Renal pelvis (tissue), 4 donors: ENCODE results near the gene TMC1. TPM values are rescaled to one million over a fixed set of nuclear protein-coding genes. Genes with fewer than 3 reads are reported as not detected.
A peak's percentile ranks its signal among the peaks of the same experiment; 100 is the strongest.
"Not testable (repeated sequence)": the region's sequence is repeated elsewhere in the genome, so short reads cannot be mapped to it uniquely, and the experiment has no call there.

Experiments used
- DNase-seq: peaks from one replicate; pipeline ENCODE4 v3.0.0-alpha.2; 2013
- polyA plus RNA-seq, 3 donors: library from polyadenylated mRNA; unstranded; fragments of 120-200 nt; gene quantifications; one replicate each; pipeline ENCODE4 v1.2.1, GENCODE V29; 2013; ENCODE audit not compliant: insufficient read length in 3 of 3

Gene TMC1
- polyA plus RNA-seq, 3 donors: 0.99 to 1.3 (median 1.2) TPM

DNA sequence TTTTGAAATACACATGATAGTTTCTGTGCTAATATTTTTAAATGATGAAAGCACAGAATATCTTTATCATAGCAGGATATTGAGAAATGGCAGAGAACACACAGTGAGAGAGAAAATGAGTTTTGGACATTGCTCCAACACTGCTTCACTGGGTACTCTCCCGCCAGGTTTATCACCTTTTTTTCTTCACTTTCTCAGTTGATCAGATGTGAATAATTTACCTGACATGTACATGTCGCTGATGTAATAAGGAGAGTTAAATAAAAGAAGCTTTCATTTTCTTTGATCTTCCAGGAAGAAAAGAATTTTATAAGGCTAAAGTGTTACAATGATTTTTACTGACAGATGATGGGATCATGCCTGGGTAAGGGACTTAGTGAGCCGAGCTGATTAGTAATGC is 297.0 kb downstream of the TMC1 start:
- no peak for DNase-seq

DNA sequence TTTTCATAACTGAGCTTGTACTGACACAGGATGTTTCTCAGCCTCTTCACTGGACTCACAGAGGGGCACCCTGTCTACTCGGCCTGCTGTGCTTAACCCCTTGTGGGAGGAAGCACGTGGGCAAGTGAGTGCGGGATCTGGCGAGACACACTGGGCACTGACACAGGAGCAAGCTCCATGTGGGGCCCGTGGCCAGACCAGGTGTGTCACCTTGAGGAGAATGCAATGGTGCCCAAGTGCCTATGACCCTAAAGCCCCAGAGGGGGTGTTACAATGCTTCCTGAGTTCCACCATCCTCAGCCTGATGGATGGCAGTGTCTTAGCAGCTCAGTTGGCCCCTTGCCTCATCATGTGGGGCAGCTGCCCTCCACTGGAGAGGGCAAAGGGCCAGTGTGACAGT is 302.6 kb downstream of the TMC1 start:
- no peak for DNase-seq

DNA sequence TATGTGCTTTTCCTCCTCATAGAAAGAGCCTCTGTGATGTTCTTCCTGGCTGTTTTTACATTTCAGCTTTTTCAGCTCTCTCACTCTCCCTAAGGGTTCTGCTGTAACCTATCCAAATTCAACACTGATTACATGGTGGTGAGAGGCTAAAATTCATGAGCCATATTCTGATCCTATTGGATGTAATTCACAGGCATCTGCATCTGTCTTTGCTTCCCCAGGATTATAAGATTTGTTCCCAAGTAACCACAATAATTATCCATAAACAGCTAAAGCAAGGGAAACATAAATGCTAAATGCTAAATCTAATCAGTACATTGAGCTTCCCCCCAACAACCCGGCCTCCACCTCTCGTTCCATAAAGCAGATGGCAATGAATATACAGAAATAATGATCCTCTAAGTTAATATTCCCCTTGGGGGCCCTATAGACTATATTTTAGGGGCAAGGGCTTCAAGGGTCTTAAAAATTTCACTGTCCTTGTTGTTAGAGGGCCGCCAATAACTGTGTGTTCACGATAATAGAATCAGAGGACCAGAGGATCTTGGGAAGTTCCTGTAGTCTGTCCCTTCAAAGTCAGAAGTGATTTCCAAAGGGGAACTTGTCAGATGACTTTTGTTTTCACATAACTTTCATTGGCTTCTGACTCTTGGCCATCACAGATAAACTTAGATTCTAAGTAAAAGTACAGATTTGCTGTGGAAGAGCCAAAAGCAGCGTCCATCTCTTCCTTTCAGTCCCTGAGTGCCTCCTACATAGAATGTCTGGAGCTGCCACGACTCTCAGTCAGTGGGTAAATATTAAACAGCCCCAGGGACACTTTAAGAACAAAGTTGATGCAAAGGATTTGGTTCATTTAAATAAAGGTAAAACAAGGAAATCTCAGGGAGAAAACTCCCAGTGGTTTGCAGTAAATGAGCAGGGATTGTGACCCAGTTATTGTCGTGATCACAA is 305.9 kb downstream of the TMC1 start:
- no peak for DNase-seq

DNA sequence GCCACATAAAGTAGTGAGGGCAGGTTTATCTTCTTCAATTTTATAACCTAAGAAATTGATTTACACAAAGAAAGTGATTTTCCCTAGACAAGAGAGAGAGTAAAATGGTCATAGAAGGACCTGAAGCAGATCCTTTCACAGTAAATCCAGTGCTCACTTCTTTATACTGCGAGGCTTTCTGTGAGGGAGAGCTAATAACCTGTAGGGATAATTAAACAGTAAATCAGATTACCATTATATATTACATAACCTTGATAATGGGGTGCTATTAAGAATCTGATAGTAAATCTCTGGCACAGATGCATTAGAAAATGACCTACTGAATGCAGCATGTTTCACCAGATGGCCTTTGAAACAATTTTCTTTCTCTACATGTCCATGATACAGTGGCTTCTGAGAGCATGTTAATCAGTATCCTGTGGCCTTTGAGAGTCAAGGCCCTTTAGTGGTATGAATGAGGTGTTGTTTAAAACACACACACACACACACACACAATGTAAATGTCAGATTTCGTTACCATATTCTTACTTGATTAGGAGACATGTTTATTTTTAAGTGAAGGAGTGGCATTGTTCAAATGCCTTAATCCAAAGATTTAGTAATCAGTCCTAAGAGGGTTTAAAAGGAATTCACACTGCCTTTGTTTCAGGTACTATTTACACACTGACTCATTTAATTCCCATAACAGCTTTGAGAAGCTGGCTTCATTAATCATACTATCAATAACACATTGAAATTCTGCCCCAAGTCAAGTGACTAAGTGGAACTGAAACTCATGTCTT is 306.7 kb downstream of the TMC1 start:
- no peak for DNase-seq

DNA sequence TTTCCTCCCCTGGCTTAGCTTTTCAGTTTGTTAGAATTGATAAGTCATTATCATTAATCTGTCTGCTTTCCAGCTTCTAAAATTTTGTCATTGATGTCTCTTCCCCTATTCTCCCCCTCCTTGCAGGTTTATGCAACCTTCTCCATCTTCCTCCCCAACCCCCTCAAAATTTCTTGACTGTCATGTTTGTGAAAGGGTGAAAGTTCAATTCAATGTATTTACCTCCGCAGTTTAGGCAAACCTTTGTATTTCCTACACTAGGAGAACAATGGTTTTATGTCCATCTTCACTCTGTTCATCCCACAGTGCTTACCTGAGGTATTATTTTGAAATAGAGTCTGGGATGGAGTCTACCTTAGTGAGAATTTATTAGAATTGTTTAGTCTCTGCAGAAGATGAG is 313.6 kb downstream of the TMC1 start:
- DNase-seq: no peak

DNA sequence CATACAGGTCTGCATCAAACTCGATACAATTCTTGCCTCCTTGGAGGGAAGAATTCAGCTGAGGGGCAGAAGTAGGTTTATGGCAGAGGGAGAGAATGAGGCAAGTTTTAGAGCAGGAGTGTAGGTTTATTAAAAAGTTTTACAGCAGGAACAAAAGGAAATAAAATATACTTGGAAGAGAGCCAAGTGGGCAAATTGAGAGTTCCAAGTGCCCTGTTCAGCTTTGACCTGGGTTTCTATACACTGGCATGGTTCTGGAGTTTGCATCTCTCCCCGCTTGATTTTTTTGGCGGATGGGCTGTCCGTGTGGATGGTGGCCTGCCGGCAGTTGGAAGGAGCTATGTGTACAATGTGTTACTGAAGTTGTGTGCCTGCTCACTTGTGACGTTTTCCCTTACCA is 315.4 kb downstream of the TMC1 start:
- no peak for DNase-seq

DNA sequence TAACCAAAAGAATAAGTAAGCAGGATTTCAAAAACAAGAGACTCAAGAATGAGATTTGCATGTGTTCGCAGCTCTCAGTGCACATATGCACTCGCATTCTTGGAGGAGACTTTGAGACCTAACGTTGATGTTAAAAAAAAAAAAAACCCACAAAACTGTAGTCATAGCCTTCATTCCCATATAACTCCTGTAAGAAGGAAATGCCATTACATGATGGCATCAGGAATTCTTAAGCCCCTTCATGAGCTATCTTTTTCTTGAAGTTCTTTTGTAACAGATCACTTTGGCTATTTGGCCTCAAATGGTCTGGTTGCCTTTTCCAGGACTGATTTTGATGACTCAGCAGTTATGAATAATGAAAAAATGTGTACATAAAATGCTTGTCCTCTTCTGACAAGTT is 317.7 kb downstream of the TMC1 start:
- no peak for DNase-seq

DNA sequence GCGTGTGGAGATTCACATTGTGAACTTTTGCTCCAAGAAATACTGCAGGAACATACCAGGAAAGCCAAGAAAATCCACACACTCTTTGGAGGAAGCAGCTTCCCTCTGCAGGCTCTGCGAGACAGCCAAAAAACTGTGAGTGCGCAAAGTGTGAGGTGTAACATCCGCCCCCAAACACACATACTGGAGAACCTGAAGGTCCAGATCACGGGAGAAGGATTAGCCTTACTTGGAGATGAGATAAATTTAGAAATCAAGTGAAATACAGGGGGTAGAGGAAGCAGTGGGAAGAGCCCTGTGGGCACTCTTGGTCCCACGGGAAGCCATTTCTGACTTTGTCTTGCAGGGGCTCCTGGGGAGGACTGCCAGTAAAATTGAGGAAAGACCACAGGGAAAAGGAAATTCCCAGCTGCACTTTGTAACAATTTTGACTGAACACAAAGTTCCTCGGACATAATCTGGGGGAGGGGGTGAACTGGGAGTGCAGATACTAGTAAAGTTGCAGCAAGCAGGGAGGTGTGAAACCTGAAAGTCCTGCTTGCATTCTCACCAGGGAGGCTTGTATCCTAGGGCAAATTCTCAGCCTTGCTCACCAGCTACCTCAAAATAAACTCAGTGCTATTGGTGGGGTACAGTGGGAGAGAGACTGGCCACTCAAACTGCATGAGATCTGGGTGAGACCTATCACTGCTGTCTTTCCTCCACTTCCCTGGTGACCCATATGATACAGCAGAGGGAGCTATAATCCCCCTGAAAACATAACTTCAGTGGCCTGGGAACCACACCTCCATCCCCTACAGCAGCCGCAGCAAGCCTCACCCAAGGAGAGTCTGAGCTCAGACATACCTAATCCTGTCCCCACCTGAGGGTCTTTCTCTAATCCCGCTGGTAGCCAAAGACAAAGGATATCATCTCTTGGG is 322.4 kb downstream of the TMC1 start:
- DNase-seq: no peak

DNA sequence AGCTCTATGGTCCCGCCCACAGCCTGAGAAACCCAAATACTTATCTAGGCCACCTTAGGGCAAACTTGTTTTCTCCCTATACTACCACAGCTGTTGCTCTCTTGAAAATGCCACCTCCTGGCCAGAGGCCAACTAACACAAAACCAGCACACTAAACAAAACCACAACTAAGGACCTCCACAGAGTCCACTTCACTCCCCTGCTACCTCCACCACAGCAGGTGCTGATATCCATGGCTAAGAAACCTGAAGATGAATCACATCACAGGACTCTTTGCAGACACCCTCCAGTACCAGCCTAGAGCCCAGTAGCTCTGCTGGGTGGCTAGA is 323.0 kb downstream of the TMC1 start:
- no peak for DNase-seq

DNA sequence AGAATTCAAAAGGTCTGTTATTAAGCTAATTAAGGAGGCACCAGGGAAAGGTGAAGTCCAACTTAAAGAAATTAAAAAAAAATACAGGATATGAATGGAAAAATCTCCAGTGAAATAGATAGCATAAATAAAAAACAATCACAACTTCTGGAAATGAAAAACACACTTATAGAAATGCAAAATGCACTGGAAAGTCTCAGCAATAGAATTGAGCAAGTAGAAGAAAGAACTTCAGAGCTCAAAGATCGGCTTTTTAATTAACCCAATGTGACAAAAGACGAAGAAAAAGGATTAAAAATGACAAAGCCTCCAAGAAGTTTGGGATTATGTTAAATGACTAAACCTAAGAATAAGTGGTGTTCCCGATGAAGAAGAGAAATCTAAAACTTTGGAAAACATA is 323.6 kb downstream of the TMC1 start:
- DNase-seq: not testable (repeated sequence)

DNA sequence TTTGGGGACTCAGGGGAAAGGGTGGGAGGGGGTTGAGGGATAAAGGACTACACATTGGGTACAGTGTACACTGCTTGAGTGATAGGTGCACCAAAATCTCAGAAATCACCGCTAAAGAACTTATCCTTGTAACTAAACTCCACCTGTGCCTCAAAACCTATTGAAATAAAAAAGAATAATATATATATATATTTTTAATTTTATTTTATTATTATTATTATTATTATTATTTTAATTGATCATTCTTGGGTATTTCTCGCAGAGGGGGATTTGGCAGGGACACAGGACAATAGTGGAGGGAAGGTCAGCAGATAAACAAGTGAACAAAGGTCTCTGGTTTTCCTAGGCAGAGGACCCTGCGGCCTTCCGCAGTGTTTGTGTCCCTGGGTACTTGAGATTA is 328.8 kb downstream of the TMC1 start:
- not testable (repeated sequence) for DNase-seq

DNA sequence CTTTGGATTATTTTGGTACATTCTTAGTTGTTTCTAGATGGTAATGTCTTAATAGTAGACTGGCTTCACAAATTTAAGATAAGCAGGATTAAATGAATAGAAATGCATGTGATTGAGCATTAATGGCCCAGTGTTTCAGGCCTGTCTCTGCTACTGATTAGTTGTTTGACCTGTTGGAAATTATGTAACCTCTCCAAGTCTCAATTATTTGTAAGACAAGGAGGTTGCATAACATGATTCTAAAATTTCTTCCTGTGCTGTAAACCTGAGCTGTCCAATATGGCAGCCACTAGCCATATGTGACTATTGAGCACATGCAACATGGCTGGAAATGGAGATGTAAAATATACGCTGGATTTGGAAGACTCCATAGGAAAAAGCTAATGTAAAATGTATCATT is 333.9 kb downstream of the TMC1 start:
- no peak for DNase-seq

DNA sequence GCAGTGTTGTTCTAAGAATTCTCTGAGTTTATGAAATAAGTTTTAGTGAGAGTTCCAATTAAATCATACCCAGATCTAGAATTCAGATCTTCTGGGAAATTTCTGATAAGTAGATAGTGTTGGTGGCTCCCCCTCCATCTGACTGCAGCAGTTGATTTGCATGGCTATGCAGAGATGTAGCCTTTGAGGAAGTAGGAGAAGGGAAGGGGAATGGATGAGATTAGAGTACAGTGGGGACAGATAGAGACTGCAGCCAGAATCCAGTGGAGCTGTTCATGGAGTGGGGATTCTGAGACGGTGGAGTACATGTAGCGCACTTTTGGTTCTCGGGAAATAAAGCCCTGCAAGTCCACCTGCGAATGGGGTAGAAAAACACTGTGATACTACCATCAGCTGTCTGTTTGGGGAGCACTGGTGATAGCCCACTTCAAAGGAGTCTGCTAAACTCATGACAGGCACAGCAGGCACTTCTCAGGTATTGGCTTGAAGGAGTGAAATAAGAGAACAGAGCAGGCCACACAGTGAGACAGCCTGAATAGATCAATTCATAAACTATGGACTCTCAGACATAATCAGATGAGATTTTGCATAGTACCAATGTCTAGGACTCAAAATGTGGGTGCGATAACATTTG is 334.6 kb downstream of the TMC1 start:
- no peak for DNase-seq

DNA sequence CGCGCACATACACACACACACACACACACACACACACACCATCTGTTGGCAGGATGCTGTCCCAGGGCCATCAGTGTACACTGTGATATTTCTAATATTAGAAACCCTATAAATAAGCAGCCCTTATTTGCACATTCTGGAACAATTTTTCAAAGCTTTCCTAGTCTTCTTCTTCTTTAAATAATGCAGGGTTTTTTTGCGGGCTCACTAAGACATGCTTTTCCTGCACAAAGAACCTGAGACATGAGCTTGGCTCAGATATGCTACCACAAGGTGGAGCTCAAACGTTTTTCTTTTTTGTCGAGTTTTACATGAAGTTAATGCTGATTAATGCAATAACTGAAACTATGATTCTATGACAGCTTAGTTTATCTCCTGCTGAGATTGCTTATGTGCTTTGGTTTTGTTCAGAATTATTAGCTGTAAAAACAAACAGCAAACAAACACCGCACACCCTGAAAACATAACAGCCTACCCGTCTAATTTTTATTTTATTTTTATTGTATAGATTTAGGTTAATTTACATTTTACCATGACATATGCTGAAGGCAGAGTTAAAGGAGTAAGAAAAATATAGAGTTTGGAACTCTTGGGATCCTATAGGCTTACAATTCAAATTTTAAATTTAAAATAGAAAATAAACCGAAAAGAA is 335.7 kb downstream of the TMC1 start:
- DNase-seq: peak; percentile 61

DNA sequence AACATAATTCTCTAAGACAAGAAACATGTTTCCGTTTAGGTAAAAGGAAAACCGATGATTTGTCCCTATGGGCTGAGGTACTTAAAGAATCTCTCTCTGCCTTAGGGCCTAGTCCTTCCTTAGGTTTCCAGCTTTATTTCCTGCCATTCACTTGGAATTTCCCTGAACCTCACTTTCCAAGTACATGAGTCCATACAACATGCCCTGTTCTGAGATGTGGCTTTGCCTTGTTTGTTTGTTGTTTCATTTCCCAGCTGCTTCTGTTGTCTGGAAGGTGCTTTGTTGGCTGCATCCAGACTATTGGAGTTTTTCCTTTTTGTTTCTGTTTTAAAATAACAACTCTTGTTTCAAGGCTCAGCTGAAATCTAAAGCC is 336.2 kb downstream of the TMC1 start:
- DNase-seq: no peak

DNA sequence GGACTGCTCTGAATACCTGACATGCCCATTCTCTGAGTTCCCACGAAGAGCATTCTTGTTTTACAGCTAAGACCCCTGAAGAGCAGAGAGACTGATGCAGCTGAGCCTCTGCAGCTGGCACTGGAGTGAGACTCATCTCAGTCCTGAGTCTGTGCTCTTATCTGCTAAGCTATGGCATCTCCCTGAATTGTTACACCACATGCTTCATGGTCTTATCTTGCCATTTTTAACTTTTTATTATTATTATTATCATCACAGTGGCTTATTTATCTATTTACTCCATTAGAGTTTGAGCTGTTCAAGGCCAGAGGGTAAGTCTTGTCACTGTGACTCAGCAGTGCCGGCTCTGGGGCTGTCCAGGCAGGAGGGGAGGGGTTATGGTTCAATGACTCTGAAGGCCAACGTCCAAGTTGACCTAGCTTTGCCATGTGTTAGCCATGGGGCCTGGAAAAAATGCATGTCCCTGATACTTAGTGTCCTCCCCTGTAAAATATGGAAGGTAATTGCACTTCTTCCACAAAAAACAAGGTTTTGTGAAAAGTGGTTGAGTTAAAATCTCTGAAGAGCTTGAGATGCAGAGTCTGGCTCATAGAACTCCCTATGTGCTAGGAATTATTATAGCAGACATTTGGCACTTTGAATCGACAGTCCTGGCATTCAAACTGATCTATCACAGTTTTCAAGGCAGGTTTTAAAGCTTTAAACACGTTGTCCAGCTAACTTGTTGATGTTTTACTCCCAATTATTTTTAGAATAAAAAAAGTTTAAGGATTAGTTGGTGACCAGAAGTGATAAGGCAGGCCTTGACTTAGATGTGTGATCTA is 336.9 kb downstream of the TMC1 start:
- no peak for DNase-seq

DNA sequence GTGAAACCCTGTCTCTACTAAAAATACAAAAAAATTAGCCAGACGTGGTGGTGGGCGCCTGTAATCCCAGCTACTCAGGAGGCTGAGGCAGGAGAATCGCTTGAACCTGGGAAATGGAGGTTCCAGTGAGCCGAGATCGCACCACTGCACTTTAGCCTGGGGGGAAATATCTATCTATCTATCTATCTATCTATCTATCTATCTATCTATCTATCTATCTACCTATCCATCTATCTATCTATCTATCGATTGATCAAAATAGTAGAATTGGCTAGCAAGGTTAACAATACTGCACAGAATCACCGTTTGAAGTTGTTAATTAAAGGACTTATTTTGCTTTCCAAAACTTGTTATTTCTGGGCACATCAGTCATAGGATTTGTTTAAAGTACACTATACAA is 341.4 kb downstream of the TMC1 start:
- DNase-seq: not testable (repeated sequence)

DNA sequence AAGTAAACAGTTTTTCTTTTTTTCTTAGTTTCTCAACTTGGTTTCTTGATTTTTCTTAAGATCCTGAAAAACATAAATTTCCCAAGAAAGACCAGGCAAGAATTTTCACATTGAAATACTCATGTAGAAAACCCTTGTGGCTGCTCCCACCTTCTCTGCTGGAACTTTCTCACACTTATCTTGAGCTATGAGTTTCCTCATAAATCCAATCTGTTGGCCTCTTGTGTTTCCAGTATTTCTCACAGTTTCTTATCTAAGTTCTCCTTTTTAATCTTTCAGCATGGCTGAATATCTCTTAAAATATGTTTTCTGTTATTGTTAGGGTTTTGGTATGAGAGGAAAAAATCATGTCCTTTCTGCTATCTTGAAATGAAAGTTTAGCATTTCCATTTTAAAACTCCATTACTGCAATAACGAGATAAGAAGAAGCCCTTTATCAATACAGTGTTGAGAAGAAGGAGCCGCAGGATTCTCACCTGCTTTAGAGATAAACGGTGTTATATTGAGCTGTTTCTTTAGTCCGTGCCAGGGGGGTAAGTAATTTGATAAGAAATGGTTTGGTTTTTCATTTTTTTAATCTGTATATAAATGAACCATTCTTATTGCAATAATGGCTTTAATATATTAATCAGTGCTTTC is 342.2 kb downstream of the TMC1 start:
- DNase-seq: no peak

DNA sequence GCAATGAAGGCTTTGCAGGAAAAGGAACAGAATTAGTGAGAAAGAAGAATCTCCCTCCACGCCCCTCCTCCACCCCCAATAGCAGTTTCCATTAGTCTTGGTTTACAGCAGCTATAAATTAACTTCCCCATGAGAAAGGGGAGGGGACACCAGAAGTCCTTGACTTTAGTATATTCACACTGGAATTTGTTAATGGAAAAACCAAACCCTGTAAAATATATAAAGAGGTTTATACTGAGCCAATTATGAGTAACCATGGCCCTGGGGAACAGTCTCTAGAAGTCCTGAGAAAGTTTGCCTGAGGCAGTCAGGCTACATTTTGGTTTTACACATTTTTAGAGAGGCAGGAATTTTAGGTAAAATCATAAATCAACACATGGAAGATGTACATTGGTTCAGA is 342.9 kb downstream of the TMC1 start:
- no peak for DNase-seq

DNA sequence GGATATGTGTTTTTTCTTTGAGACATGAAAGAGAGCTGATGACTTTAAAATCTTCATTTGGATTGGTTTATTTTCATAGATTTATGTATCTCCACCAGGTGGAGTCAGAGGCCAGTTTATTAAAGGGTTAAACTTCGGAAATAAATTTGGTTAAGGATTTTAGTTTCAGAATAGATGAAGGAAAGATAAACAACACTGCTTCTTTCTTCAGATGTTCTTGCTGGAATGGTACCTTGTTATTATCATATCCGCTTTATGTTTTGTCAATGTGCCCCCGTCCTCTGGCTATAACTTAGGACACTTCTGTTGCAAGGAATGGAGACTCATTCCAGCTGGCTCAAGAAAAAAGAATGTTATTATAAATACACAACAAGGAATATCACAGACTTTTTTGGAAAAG is 350.3 kb downstream of the TMC1 start:
- no peak for DNase-seq
